Ishikawa (cell line): ENCODE data around the gene NGB.

Experiments used
- CEBPB ChIP-seq: IDR thresholded peaks from 2 replicates; pipeline ENCODE4 v1.6.1; 2012
- CREB1 ChIP-seq: IDR thresholded peaks from 2 replicates; pipeline ENCODE4 v1.6.1; 2012; ENCODE audit warnings: low read depth
- EGR1 ChIP-seq: IDR thresholded peaks from 2 replicates; pipeline ENCODE4 v1.6.1; 2012
- EP300 ChIP-seq: IDR thresholded peaks from 2 replicates; pipeline ENCODE4 v1.6.1; 2012; ENCODE audit warnings: borderline replicate concordance
- FOXM1 ChIP-seq: IDR thresholded peaks from 2 replicates; pipeline ENCODE4 v1.6.1; 2012; ENCODE audit warnings: low read depth, borderline replicate concordance
- MAX ChIP-seq: IDR thresholded peaks from 2 replicates; pipeline ENCODE4 v1.6.1; 2012
- NFIC ChIP-seq: IDR thresholded peaks from 2 replicates; pipeline ENCODE4 v1.6.1; 2012
- RAD21 ChIP-seq: IDR thresholded peaks from 2 replicates; pipeline ENCODE4 v1.6.1; 2012; ENCODE audit warnings: low read depth
- REST ChIP-seq: IDR thresholded peaks from 2 replicates; pipeline ENCODE4 v1.6.1; 2012; ENCODE audit warnings: low read depth, mild to moderate bottlenecking
- TAF1 ChIP-seq: IDR thresholded peaks from 2 replicates; pipeline ENCODE4 v1.6.1; 2012; ENCODE audit warnings: low read depth, mild to moderate bottlenecking
- TCF12 ChIP-seq: IDR thresholded peaks from 2 replicates; pipeline ENCODE4 v1.6.1; 2012; ENCODE audit warnings: low read depth
- TEAD4 ChIP-seq: IDR thresholded peaks from 2 replicates; pipeline ENCODE4 v1.6.1; 2012
- USF1 ChIP-seq: IDR thresholded peaks from 2 replicates; pipeline ENCODE4 v1.6.1; 2012
- YY1 ChIP-seq: IDR thresholded peaks from 2 replicates; pipeline ENCODE4 v1.6.1; 2012; ENCODE audit warnings: low read depth
- ZBTB7A ChIP-seq: IDR thresholded peaks from 2 replicates; pipeline ENCODE4 v1.6.1; 2012; ENCODE audit warnings: low read depth

NGB gene

GRCh38 chr14:77225892-77226557 lies 45.0 kb downstream of the NGB start:
- TF ChIP-seq EP300 (no peak), NFIC (no peak), ZBTB7A (no peak), YY1 (no peak), TCF12 (no peak), RAD21 (no peak)

GRCh38 chr14:77225254-77225653 lies 45.8 kb downstream of the NGB start:
- no peak for TF ChIP-seq USF1
- TF ChIP-seq EGR1 = no peak
- TF ChIP-seq CEBPB = no peak
- TF ChIP-seq RAD21 = no peak
- TF ChIP-seq NFIC = no peak
- no peak for TF ChIP-seq TEAD4

GRCh38 chr14:77224212-77224611 lies 46.8 kb downstream of the NGB start:
- no peak for TF ChIP-seq NFIC
- TF ChIP-seq RAD21 = no peak
- no peak for TF ChIP-seq CEBPB
- TF ChIP-seq USF1 = no peak
- TF ChIP-seq MAX = no peak
- no peak for TF ChIP-seq CREB1
- TF ChIP-seq TCF12 = no peak
- no peak for TF ChIP-seq YY1
- TF ChIP-seq REST = no peak
- no peak for TF ChIP-seq ZBTB7A

GRCh38 chr14:77222546-77223225 lies 48.3 kb downstream of the NGB start:
- TF ChIP-seq FOXM1 (no peak), RAD21 (no peak), REST (no peak), TCF12 (no peak), USF1 (no peak), CREB1 (no peak), EP300 (no peak), ZBTB7A (no peak), YY1 (no peak), MAX (no peak), TAF1 (no peak), TEAD4 (no peak), NFIC (no peak)

- no peak for TF ChIP-seq EP300
- TF ChIP-seq FOXM1 = no peak
- no peak for TF ChIP-seq CEBPB
Measured at GRCh38 chr14:77221241-77221871, 49.6 kb downstream of the NGB start.
